Heart right ventricle (tissue), 16 donors: ENCODE data around the gene CABP4. TPM values are rescaled to one million over a fixed set of nuclear protein-coding genes. Genes with fewer than 3 reads are reported as not detected.
"Not testable (repeated sequence)": the region's sequence is repeated elsewhere in the genome, so short reads cannot be mapped to it uniquely, and the experiment has no call there.

Source experiments
- ATAC-seq, 8 donors: fragments of 200-7000 bp; cut with Tn5 transposase; one replicate each; pipeline ENCODE4 v1.9.1; 2020; ENCODE audit warnings: mild to moderate bottlenecking in 8 of 8, moderate library complexity in 8 of 8, moderate number of reproducible peaks in 1 of 8
- DNase-seq, 2 donors: peaks; one replicate each; pipeline ENCODE4 v3.0.0-alpha.2; 2020
- H3K27ac ChIP-seq, 10 donors: fragments of 200-600 bp; sonication (generic) in 2 of 10; one replicate each; pipeline versions ENCODE4 v1.5.0 to v1.8.0; 2020 to 2022; ENCODE audit warnings: mild to moderate bottlenecking in 3 of 10
- H3K27me3 ChIP-seq, 7 donors: fragments of 200-600 bp; one replicate each; pipeline ENCODE4 v1.8.0; 2021 to 2022; ENCODE audit warnings: mild to moderate bottlenecking in 2 of 7
- H3K36me3 ChIP-seq, 9 donors: fragments of 200-600 bp; sonication (generic) in 1 of 9; one replicate each; pipeline versions ENCODE4 v1.5.0 to v1.8.0; 2020 to 2022; ENCODE audit warnings: mild to moderate bottlenecking in 2 of 9
- H3K4me1 ChIP-seq, 9 donors: fragments of 200-600 bp; sonication (generic) in 1 of 9; one replicate each; pipeline versions ENCODE4 v1.5.0 to v1.8.0; 2020 to 2022; ENCODE audit warnings: mild to moderate bottlenecking in 4 of 9
- H3K4me3 ChIP-seq, 10 donors: fragments of 200-600 bp; sonication (generic) in 2 of 10; one replicate each; pipeline versions ENCODE4 v1.5.0 to v1.8.0; 2020 to 2022; ENCODE audit warnings: mild to moderate bottlenecking in 7 of 10, moderate library complexity in 2 of 10
- H3K9me3 ChIP-seq, 11 donors: fragments of 200-600 bp in 10 of 11; sonication (generic) in 2 of 11; one replicate each; pipeline versions ENCODE4 v1.5.0 to v1.8.0; 2013 to 2022; ENCODE audit warnings: mild to moderate bottlenecking in 2 of 11, control low read depth in 1 of 11, moderate library complexity in 1 of 11
- WGBS, 2 donors: extraction: QIAGEN DNeasy Blood & Tissue Kit; methylation state at CpG; one replicate each; pipeline ENCODE4 v1.1.7; 2013; ENCODE audit warnings: inconsistent platforms in 1 of 2; 5-methylcytosine and 5-hydroxymethylcytosine counted together
- intact Hi-C, 10 donors: fragments of 100-400 bp; cut with DNase I; formaldehyde crosslinking; loops; one replicate each; pipeline versions ENCODE4 v1.11.1 to v1.14.2; 2022
- polyA plus RNA-seq, 2 donors: library from polyadenylated mRNA; stranded (reverse); fragments of 200-250 nt; gene quantifications; one replicate each; pipeline ENCODE4 v1.2.3, GENCODE V29; 2013
- total RNA-seq, 10 donors: library from RNA; stranded (reverse); fragmentation: NEBNext Ultra II Directional in 3 of 10; extraction: Animal tissue kit (Norgen Biotek cat#: 25700) in 3 of 10; gene quantifications; one replicate each; pipeline versions ENCODE4 v1.2.1 to v1.2.4, GENCODE V29; 2021 to 2023
- TF ChIP-seq, protein P1 (sequence below), 9 donors: fragments of 200-600 bp; sonication (generic) in 2 of 9; IDR thresholded peaks; one replicate each; pipeline versions ENCODE4 v1.5.0 to v1.8.0; 2021 to 2022; ENCODE audit warnings: antibody characterized with exemption in 9 of 9, mild to moderate bottlenecking in 5 of 9, moderate library complexity in 1 of 9
- donor health status: Arrhythmogenic right ventricular cardiomyopathy.
- donor health status: ischemic (EF 13 %, LVEDD 7.1; RV severe dilation, severe dysfunction).
- donor health status: healthy with polysubstance abuse.
- donor health status: DM: no; HTN: yes; CAD: no.
- donor health status: DM: no; HTN: no; CAD: no.
- donor health status: ischemic (EF 25% LVEDD 6.9; RV normal size, moderate dysfunction).
- donor health status: ischemic (EF 25% LVEDD 5.7; RV mildly dilated, moderate dysfunction).
- donor health status: healthy.
- donor health status: DM: yes; HTN: yes; CAD: no.
- donor health status: Ischemic cardiomyopathy.
- donor health status: ischemic (EF 35%, LVEDD 5.7; RV mildly dilated, moderate dysfunction).
- donor health status: nonischemic (EF 11% LVEDD 7.7; RV severe dilation, severe dysfunction).
- donor health status: DM: yes; HTN: yes; CAD: no.
- donor health status: PGD.
- donor health status: ischemic (EF 29% LVEDD 5.4; RV normal size, mild dysfunction).
- donor health status: nonischemic (EF 23%, LVEDD 6.1; RV moderate dilation, normal function).

CABP4 gene
- total and polyA plus RNA-seq, 12 donors = 0.17 to 1.5 (median 0.70) TPM; not detected in 1

DNA sequence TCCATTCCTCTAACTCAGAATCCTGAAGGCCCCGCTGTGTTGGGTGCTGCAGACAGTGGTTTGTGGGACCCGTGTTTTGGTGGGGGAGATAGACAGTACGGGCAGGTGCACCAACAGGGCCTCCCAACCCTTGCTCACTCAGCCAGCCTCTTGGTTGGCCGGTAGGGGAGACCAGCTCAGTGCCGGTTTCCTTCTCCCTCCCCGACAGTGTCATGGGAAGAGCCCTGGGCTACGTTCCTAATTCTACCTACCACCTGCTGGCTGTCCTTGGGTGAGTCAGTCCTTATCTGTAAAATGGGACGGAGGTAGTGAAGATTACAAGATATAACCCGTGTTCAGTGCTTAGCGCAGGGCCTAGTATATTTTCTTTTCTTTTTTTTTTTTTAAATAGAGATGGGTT is 8.0 kb downstream of the CABP4 start:
- peaks cover 7 to 44% (median 20%) of the 10 kb centered on the region in 9 donors for H3K4me1 ChIP-seq
- TF ChIP-seq, protein P1, sequence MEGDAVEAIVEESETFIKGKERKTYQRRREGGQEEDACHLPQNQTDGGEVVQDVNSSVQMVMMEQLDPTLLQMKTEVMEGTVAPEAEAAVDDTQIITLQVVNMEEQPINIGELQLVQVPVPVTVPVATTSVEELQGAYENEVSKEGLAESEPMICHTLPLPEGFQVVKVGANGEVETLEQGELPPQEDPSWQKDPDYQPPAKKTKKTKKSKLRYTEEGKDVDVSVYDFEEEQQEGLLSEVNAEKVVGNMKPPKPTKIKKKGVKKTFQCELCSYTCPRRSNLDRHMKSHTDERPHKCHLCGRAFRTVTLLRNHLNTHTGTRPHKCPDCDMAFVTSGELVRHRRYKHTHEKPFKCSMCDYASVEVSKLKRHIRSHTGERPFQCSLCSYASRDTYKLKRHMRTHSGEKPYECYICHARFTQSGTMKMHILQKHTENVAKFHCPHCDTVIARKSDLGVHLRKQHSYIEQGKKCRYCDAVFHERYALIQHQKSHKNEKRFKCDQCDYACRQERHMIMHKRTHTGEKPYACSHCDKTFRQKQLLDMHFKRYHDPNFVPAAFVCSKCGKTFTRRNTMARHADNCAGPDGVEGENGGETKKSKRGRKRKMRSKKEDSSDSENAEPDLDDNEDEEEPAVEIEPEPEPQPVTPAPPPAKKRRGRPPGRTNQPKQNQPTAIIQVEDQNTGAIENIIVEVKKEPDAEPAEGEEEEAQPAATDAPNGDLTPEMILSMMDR (IDR thresholded peaks at IDR 0.05) = no peak
- ATAC-seq = no peak
- no peaks in the 10 kb centered on the region for H3K27me3 ChIP-seq
- no peak overlapping the region for H3K4me3 ChIP-seq
- H3K9me3 ChIP-seq = no peaks in the 10 kb centered on the region
- intact Hi-C loops = loop anchor here in 1 of 10 donors (5.0 kb wide), 1 partner anchor 1476 kb away; no protein-coding TSS in a partner anchor
- 83 to 92% methylated on average over 10 of the region's 10 CpGs for WGBS, 2 donors
- peaks cover 0 to 6% (median 0%) of the 10 kb centered on the region in 9 donors for H3K36me3 ChIP-seq
- H3K27ac ChIP-seq = peak overlapping the region in 3 of 10 donors; percentile 92 to 94 (median 94)
- no peak for DNase-seq

DNA sequence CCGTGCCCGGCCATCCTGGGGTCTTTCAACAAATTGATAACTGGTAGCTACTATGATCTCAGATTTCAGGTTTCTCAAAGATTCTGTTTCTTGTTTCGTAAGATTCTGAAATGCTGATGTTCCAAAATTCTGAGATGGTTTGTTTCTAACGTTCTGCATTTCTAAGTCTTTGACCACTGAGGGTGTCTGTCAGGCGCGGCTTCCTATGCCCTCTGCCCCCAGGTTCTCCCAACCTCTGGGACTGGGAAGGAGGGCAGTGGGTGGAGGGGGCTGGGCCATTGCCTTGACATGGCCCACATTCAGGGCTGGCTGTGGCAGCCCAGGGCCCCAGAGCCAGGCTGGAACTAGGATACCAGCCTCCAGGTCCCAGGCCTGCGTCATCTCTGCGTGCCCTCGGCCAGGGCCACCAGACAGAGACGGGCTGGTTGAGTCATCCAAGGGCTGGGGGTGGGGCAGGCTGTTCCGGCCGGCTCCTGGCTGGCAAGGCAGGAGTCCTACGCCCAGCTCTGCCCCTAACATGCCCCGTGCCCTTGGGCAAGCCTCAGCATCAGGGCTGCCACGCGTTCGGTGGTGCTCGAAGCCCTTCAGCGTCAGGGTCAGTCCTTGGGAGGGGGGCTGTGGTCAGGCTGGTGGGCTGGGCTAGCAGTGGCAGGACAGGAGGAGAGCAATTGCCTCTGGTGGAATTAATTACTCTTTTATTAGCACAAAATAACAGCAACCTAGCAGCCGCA is 8.7 kb downstream of the CABP4 start:
- H3K36me3 ChIP-seq = peaks cover 0 to 6% (median 0%) of the 10 kb centered on the region in 9 donors
- H3K27ac ChIP-seq = peak overlapping the region; percentile 78 to 94 (median 90)
- H3K4me1 ChIP-seq = peaks cover 8 to 50% (median 26%) of the 10 kb centered on the region in 9 donors
- H3K4me3 ChIP-seq = peak overlapping the region; percentile 19 to 68 (median 64)
- intact Hi-C loops = loop anchor here in 1 of 10 donors (5.0 kb wide), 1 partner anchor 1477 kb away; no protein-coding TSS in a partner anchor
- no peaks in the 10 kb centered on the region for H3K27me3 ChIP-seq
- H3K9me3 ChIP-seq = no peaks in the 10 kb centered on the region
- ATAC-seq (peak; percentile 5 to 39 (median 24)), DNase-seq (peak; percentile 34 to 51)
- TF ChIP-seq, protein P1 (IDR thresholded peaks at IDR 0.05) = no peak
- 75 to 86% methylated on average over 20 of the region's 20 CpGs for WGBS, 2 donors

- intact Hi-C loops = loop anchor here in 8 of 10 donors (5.0 kb wide), 6 partner anchors 37 to 1477 kb away; partner anchors contain the start of genes PPP1CA (in 6 of the 8), TBC1D10C (in 6 of the 8), RPS6KB2 (in 2 of the 8) and CDK2AP2 (in 1 of the 8)
- Histone ChIP-seq H3K9me3 (no peaks in the 10 kb centered on the region), H3K27ac (peak overlapping the region; percentile 78 to 94 (median 90)), H3K4me3 (peak overlapping the region; percentile 19 to 68 (median 64)), H3K36me3 (peaks cover 0 to 6% (median 0%) of the 10 kb centered on the region in 9 donors), H3K27me3 (no peaks in the 10 kb centered on the region), H3K4me1 (peaks cover 8 to 54% (median 27%) of the 10 kb centered on the region in 9 donors)
- TF ChIP-seq, protein P1 (IDR thresholded peaks at IDR 0.05) = no peak
- 14 to 17% methylated on average over 46 to 56 of the region's 56 CpGs for WGBS, 2 donors
- ATAC-seq (peak; percentile 69 to 82 (median 78)), DNase-seq (peak; percentile 88 to 89)
These were observed 9.4 kb downstream of the CABP4 start for GRCh38 chr11:67464411-67465188.

DNA sequence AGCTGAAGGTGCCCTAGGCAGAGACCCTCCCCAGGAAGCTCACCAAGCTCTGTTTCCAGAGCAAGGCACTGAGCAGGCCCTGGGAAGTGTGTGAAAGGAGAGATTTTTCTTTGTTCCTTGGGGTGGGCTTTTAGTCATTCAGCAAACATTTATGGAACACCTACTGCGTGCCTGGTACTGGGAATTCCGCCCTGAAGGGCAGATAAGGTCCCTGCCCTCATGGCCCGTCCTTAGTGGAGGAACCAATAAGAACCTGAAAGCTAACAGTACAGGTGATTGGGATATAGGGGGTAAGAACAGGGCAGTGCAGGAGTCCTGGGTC is 10.0 kb downstream of the CABP4 start:
- 44 to 50% methylated on average over 3 of the region's 3 CpGs for WGBS, 2 donors
- peaks cover 8 to 57% (median 30%) of the 10 kb centered on the region in 9 donors for H3K4me1 ChIP-seq
- H3K9me3 ChIP-seq = no peaks in the 10 kb centered on the region
- H3K4me3 ChIP-seq = peak overlapping the region; percentile 19 to 68 (median 64)
- DNase-seq (no peak), ATAC-seq (no peak)
- intact Hi-C loops = loop anchor here in 8 of 10 donors (5.0 kb wide), 5 partner anchors 38 to 73 kb away; partner anchors contain the start of genes PPP1CA (in 6 of the 8), TBC1D10C (in 6 of the 8), RPS6KB2 (in 2 of the 8) and CDK2AP2 (in 1 of the 8)
- H3K36me3 ChIP-seq = peaks cover 0 to 6% (median 0%) of the 10 kb centered on the region in 9 donors
- no peaks in the 10 kb centered on the region for H3K27me3 ChIP-seq
- TF ChIP-seq, protein P1 (IDR thresholded peaks at IDR 0.05) = no peak
- H3K27ac ChIP-seq = peak overlapping the region; percentile 78 to 94 (median 90)

DNA sequence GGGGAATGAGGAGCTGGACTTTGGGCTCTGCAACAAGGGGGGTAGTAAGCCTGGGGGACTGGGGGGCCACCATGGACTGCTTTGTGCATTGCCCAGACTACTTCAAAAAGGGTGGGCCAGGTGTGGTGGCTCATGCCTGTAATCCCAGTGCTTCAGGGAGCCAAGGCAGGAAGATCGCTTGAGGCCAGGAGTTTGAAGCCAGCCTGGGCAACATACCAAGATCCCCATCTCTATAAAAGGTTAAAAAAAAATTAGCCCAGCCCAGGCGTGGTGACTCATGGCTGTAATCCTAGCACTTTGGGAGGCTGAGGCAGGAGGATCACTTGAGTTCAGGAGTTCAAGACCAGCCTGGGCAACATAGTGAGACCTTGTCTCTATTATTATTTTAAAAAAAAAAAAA is 10.4 kb downstream of the CABP4 start:
- ATAC-seq, H3K9me3 ChIP-seq, H3K27me3 ChIP-seq, H3K36me3 ChIP-seq, DNase-seq: not testable (repeated sequence)
- H3K27ac ChIP-seq = peak overlapping the region in 8 of 10 donors; percentile 78 to 94 (median 91)
- intact Hi-C loops = loop anchor here in 8 of 10 donors (5.0 kb wide), 5 partner anchors 38 to 73 kb away; partner anchors contain the start of genes PPP1CA (in 6 of the 8), TBC1D10C (in 6 of the 8), RPS6KB2 (in 2 of the 8) and CDK2AP2 (in 1 of the 8)
- H3K4me3 ChIP-seq = peak overlapping the region in 2 of 10 donors; percentile 64
- WGBS, 2 donors = 65 to 66% methylated on average over 2 of the region's 2 CpGs
- H3K4me1 ChIP-seq = peaks cover 8 to 55% (median 30%) of the 10 kb centered on the region in 9 donors
